CD4-positive, alpha-beta T cell (primary cell): ENCODE data around the gene KCTD3. TPM values are rescaled to one million over a fixed set of nuclear protein-coding genes. Genes with fewer than 3 reads are reported as not detected.

Experiments used
- ATAC-seq: fragments of 200-7000 bp; cut with Tn5 transposase; one replicate; pipeline ENCODE4 v1.10.0; 2022; ENCODE audit warnings: mild to moderate bottlenecking; ENCODE audit not compliant: poor library complexity
- CTCF ChIA-PET: fragments of 350-600 bp; sonication (Branson Sonifier 250); formaldehyde crosslinking; loops from one replicate; lab custom pipeline; 2021; ENCODE audit warnings: antibody characterized with exemption, inconsistent platforms; lab: Charles Lee
- POLR2A ChIA-PET: fragments of 350-600 bp; sonication (Branson Sonifier 250); formaldehyde crosslinking; loops from one replicate; lab custom pipeline; 2021; ENCODE audit warnings: antibody characterized with exemption, inconsistent platforms; lab: Charles Lee
- DNase-seq, 14 experiments: peaks; one replicate each; pipeline ENCODE4 v3.0.0-alpha.2; 2013 to 2020; ENCODE audit warnings: mixed read lengths in 2 of 14
- H3K27ac ChIP-seq, 2 donors: one replicate each; pipeline versions ENCODE4 v1.5.1 to v1.7.0; 2013; ENCODE audit warnings: low read length in 2 of 2, low read depth in 1 of 2, mild to moderate bottlenecking in 1 of 2
- H3K27me3 ChIP-seq, 2 experiments: 1 replicate in 1 of 2; 2 replicates in 1 of 2; pipeline versions ENCODE4 v1.6.1 to v1.7.0; 2013; ENCODE audit warnings: low read length in 2 of 2, control low read depth in 1 of 2, mild to moderate bottlenecking in 1 of 2, moderate library complexity in 1 of 2; ENCODE audit not compliant: insufficient read depth in 2 of 2, control insufficient read depth in 1 of 2
- H3K36me3 ChIP-seq: one replicate; pipeline ENCODE4 v1.6.1; 2013; ENCODE audit warnings: low read length, control low read depth; ENCODE audit not compliant: insufficient read depth
- H3K4me1 ChIP-seq: one replicate; pipeline ENCODE4 v1.6.1; 2013; ENCODE audit warnings: low read length, control low read depth; ENCODE audit not compliant: insufficient read depth
- H3K4me3 ChIP-seq: one replicate; pipeline ENCODE4 v1.5.1; 2013; ENCODE audit warnings: mild to moderate bottlenecking, low read length, moderate library complexity
- H3K9me3 ChIP-seq, 2 experiments: 1 replicate in 1 of 2; 2 replicates in 1 of 2; pipeline versions ENCODE4 v1.6.1 to v1.7.0; 2013; ENCODE audit warnings: low read length in 2 of 2, mild to moderate bottlenecking in 2 of 2, control low read depth in 1 of 2, moderate library complexity in 1 of 2; ENCODE audit not compliant: control insufficient read depth in 1 of 2, insufficient read depth in 1 of 2
- H3K27ac Mint-ChIP-seq: one replicate; pipeline ENCODE4 v1.8.0; 2020; ENCODE audit warnings: mixed read lengths
- H3K27me3 Mint-ChIP-seq: one replicate; pipeline ENCODE4 v1.8.0; 2021; ENCODE audit warnings: mixed read lengths
- H3K36me3 Mint-ChIP-seq: one replicate; pipeline ENCODE4 v1.8.0; 2021; ENCODE audit warnings: low read depth, mixed read lengths
- H3K4me1 Mint-ChIP-seq: one replicate; pipeline ENCODE4 v1.8.0; 2021; ENCODE audit warnings: low read depth, mixed read lengths
- H3K4me3 Mint-ChIP-seq: one replicate; pipeline ENCODE4 v1.8.0; 2020; ENCODE audit warnings: mild to moderate bottlenecking, mixed read lengths
- H3K9me3 Mint-ChIP-seq: one replicate; pipeline ENCODE4 v1.8.0; 2020; ENCODE audit warnings: mixed read lengths
- intact Hi-C, 2 experiments: fragments of 100-400 bp; cut with DNase I in 1 of 2; cut with micrococcal nuclease in 1 of 2; formaldehyde crosslinking; loops; one replicate each; pipeline versions ENCODE4 v1.15.1 to v1.9.0; 2023 to 2025; cut with DNase I, micrococcal nuclease
- total RNA-seq, 174 experiments: library from RNA in 2 of 174; stranded (reverse) in 2 of 174; gene quantifications; one replicate each; pipeline ENCODE4 v1.2.3 and lab custom pipeline; 2021 to 2026
- TF ChIP-seq, protein P1 (sequence below): fragments of 200-600 bp; IDR thresholded peaks from one replicate; pipeline ENCODE4 v1.8.0; 2022; ENCODE audit warnings: antibody characterized with exemption, mild to moderate bottlenecking

The KCTD3 gene
- total RNA-seq, 2 experiments from 2014 or later = 3.0 to 4.8 TPM

DNA sequence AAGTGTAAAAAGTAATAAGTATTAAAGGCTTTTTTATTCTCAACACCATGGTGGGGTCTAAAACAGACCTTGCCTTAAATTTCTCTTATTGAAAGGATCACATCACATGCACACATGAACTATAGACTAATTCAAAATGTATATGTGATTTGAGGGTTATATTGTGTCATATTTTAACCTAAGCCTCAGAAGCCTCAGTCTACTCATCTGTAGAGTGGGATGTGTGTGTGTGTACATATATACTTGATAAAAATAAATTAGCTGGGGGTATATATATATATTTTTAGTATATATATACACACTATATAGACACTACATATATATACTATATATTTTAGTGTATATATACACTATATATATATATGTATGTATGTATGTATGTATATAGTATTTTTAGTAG is 58.8 kb downstream of the KCTD3 start:
- ChIA-PET POLR2A (no interaction called here), CTCF (no interaction called here)
- no peak overlapping the region for H3K4me3 Mint-ChIP-seq
- no peaks in the 10 kb centered on the region for H3K36me3 ChIP-seq
- ATAC-seq (no peak), DNase-seq (no peak)
- no peaks in the 10 kb centered on the region for H3K27me3 Mint-ChIP-seq
- no peaks in the 10 kb centered on the region for H3K27me3 ChIP-seq
- peaks cover 6% of the 10 kb centered on the region for H3K36me3 Mint-ChIP-seq
- TF ChIP-seq, protein P1, sequence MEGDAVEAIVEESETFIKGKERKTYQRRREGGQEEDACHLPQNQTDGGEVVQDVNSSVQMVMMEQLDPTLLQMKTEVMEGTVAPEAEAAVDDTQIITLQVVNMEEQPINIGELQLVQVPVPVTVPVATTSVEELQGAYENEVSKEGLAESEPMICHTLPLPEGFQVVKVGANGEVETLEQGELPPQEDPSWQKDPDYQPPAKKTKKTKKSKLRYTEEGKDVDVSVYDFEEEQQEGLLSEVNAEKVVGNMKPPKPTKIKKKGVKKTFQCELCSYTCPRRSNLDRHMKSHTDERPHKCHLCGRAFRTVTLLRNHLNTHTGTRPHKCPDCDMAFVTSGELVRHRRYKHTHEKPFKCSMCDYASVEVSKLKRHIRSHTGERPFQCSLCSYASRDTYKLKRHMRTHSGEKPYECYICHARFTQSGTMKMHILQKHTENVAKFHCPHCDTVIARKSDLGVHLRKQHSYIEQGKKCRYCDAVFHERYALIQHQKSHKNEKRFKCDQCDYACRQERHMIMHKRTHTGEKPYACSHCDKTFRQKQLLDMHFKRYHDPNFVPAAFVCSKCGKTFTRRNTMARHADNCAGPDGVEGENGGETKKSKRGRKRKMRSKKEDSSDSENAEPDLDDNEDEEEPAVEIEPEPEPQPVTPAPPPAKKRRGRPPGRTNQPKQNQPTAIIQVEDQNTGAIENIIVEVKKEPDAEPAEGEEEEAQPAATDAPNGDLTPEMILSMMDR = no peak
- no peaks in the 10 kb centered on the region for H3K9me3 ChIP-seq
- no peaks in the 10 kb centered on the region for H3K9me3 Mint-ChIP-seq
- H3K4me3 ChIP-seq = no peak overlapping the region
- intact Hi-C loops = no loop called here
- H3K4me1 Mint-ChIP-seq = no peaks in the 10 kb centered on the region
- no peak overlapping the region for H3K27ac Mint-ChIP-seq
- no peak overlapping the region for H3K27ac ChIP-seq
- H3K4me1 ChIP-seq = no peaks in the 10 kb centered on the region

DNA sequence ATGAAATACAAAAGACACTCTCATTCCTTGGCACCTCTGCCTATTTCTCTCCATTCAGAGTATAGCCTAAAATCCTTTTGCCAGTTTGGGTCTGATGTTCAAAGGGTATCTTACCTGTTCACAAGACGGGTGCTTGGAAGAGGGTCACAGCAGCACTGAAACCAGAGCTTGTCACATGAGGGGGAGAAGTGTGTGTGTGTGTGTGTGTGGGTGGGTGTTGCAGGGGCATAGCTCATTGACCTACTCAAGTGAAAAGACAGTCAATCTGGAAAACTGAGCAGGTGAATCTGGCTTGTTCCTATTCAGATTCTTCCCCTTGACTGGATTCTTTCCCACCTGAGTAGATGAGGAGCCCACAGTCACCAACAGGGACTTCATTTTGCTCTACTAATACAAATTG is 63.9 kb downstream of the KCTD3 start:
- Mint-ChIP-seq H3K36me3 (no peaks in the 10 kb centered on the region), H3K9me3 (no peaks in the 10 kb centered on the region), H3K4me3 (no peak overlapping the region), H3K27ac (no peak overlapping the region), H3K4me1 (no peaks in the 10 kb centered on the region), H3K27me3 (peaks cover 14% of the 10 kb centered on the region)
- ATAC-seq (no peak), DNase-seq (no peak)
- no peaks in the 10 kb centered on the region for H3K36me3 ChIP-seq
- TF ChIP-seq, protein P1 = no peak
- H3K9me3 ChIP-seq = peaks cover 0 to 3% of the 10 kb centered on the region in 2 experiments
- ChIA-PET POLR2A (no interaction called here), CTCF (no interaction called here)
- intact Hi-C loops = no loop called here
- H3K4me1 ChIP-seq = no peaks in the 10 kb centered on the region
- H3K4me3 ChIP-seq = no peak overlapping the region
- H3K27me3 ChIP-seq = no peaks in the 10 kb centered on the region
- H3K27ac ChIP-seq = no peak overlapping the region

DNA sequence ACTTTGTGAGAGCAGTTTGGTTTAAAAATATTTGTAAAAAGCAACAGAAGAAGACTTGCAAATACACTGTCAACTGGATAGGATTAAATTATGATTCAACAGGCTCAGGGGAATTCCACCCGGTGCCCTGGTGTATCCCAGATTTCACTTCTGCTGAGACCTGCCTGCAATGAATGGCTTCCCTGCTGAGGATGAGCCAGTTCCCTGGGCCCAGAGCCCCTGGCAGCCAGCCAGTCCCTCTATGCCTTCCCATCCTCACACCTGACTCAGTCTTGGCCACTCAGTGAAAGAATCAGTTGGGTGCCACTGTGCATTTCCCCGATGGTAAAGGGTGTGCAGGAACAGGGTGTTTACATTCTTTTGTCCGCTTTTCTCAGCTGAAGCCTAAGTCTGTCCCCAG is 64.4 kb downstream of the KCTD3 start:
- DNase-seq (no peak), ATAC-seq (no peak)
- Mint-ChIP-seq H3K4me1 (no peaks in the 10 kb centered on the region), H3K27ac (no peak overlapping the region), H3K9me3 (no peaks in the 10 kb centered on the region), H3K4me3 (no peak overlapping the region), H3K27me3 (peaks cover 14% of the 10 kb centered on the region), H3K36me3 (no peaks in the 10 kb centered on the region)
- intact Hi-C loops = no loop called here
- CTCF ChIA-PET = no interaction called here
- no peak overlapping the region for H3K27ac ChIP-seq
- TF ChIP-seq, protein P1 = no peak
- POLR2A ChIA-PET = no interaction called here
- peaks cover 0 to 3% of the 10 kb centered on the region in 2 experiments for H3K9me3 ChIP-seq
- no peaks in the 10 kb centered on the region for H3K4me1 ChIP-seq
- no peaks in the 10 kb centered on the region for H3K36me3 ChIP-seq
- no peaks in the 10 kb centered on the region for H3K27me3 ChIP-seq
- no peak overlapping the region for H3K4me3 ChIP-seq
